Type B pancreatic cell (in vitro differentiated cells): ENCODE measurements around the gene DENND4A. TPM values are rescaled to one million over a fixed set of nuclear protein-coding genes. Genes with fewer than 3 reads are reported as not detected.

Experiments used
- DNase-seq: peaks from one replicate; pipeline ENCODE4 v3.0.0; 2021; ENCODE audit warnings: mixed read lengths; ENCODE audit not compliant: unreplicated experiment; ENCODE audit errors: extremely low spot score
- H3K27ac Mint-ChIP-seq: 2 replicates; pipeline ENCODE4 v1.8.0; 2021; ENCODE audit warnings: mild to moderate bottlenecking, mixed read lengths
- H3K27me3 Mint-ChIP-seq: 2 replicates; pipeline ENCODE4 v1.8.0; 2021; ENCODE audit warnings: mixed read lengths
- H3K36me3 Mint-ChIP-seq: 2 replicates; pipeline ENCODE4 v1.8.0; 2021; ENCODE audit warnings: mixed read lengths
- H3K4me1 Mint-ChIP-seq: one replicate; pipeline ENCODE4 v1.8.0; 2021; ENCODE audit warnings: mixed read lengths; ENCODE audit not compliant: unreplicated experiment
- H3K4me3 Mint-ChIP-seq: 2 replicates; pipeline ENCODE4 v1.8.0; 2021; ENCODE audit warnings: mild to moderate bottlenecking, mixed read lengths
- H3K9me3 Mint-ChIP-seq: 2 replicates; pipeline ENCODE4 v1.8.0; 2021; ENCODE audit warnings: mixed read lengths
- total RNA-seq: library from RNA; stranded (reverse); gene quantifications from 2 replicates; pipeline ENCODE4 v1.2.1, GENCODE V29; 2021; ENCODE audit warnings: low replicate concordance
- TF ChIP-seq, protein P1 (sequence below): fragments of 200-600 bp; sonication (generic); conservative IDR thresholded peaks from 2 replicates; pipeline ENCODE4 v1.5.0; 2021; ENCODE audit warnings: antibody characterized with exemption, mild to moderate bottlenecking

Gene DENND4A
- total RNA-seq, 1 donor from 2014 or later, result 13.4 TPM

DNA sequence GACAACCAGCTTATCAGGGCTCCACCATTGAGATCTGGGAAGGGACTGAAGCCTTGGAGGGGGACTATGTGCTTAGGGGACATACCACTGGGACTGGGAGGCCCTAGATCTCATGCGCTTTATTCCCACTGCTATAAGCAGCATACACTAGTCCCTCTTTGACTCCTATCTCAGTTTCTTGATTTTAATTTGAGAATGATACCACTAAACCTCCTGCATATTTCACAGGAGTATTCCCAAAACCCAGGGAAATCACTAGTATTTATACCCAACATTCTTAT is 141.1 kb downstream of the DENND4A start:
- no peak overlapping the region for H3K27ac Mint-ChIP-seq
- no peaks in the 10 kb centered on the region for H3K36me3 Mint-ChIP-seq
- TF ChIP-seq, protein P1, sequence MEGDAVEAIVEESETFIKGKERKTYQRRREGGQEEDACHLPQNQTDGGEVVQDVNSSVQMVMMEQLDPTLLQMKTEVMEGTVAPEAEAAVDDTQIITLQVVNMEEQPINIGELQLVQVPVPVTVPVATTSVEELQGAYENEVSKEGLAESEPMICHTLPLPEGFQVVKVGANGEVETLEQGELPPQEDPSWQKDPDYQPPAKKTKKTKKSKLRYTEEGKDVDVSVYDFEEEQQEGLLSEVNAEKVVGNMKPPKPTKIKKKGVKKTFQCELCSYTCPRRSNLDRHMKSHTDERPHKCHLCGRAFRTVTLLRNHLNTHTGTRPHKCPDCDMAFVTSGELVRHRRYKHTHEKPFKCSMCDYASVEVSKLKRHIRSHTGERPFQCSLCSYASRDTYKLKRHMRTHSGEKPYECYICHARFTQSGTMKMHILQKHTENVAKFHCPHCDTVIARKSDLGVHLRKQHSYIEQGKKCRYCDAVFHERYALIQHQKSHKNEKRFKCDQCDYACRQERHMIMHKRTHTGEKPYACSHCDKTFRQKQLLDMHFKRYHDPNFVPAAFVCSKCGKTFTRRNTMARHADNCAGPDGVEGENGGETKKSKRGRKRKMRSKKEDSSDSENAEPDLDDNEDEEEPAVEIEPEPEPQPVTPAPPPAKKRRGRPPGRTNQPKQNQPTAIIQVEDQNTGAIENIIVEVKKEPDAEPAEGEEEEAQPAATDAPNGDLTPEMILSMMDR, result no peak
- no peaks in the 10 kb centered on the region for H3K27me3 Mint-ChIP-seq
- H3K4me1 Mint-ChIP-seq, result no peaks in the 10 kb centered on the region
- no peak for DNase-seq
- H3K4me3 Mint-ChIP-seq, result no peak overlapping the region
- H3K9me3 Mint-ChIP-seq, result no peaks in the 10 kb centered on the region

DNA sequence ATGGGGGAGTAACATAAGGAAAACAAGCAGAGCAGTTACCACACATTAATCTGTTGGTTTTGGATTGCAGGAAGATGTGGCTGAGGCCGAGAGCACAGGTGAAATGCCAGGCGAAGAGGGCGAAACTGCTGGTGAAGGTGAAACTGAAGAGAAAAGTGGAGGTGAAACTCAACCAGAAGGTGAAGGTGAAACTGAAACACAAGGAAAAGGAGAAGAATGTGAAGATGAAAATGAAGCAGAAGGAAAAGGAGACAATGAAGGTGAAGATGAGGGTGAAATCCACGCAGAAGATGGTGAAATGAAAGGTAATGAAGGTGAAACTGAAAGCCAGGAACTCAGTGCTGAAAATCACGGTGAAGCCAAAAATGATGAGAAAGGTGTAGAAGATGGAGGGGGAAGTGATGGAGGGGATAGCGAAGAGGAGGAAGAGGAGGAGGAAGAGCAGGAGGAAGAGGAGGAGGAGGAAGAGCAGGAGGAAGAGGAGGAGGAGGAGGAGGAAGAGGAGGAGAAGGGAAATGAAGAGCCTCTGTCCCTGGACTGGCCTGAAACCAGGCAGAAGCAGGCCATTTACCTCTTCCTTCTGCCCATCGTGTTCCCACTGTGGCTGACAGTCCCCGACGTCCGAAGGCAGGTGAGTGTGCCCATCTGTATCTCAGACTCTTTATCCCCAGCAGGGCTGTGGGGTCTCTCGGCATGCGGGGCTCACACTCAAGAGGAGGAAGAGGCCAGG is 141.6 kb downstream of the DENND4A start:
- TF ChIP-seq, protein P1, result no peak
- no peak overlapping the region for H3K4me3 Mint-ChIP-seq
- H3K9me3 Mint-ChIP-seq, result no peaks in the 10 kb centered on the region
- no peak for DNase-seq
- no peak overlapping the region for H3K27ac Mint-ChIP-seq
- no peaks in the 10 kb centered on the region for H3K4me1 Mint-ChIP-seq
- no peaks in the 10 kb centered on the region for H3K27me3 Mint-ChIP-seq
- H3K36me3 Mint-ChIP-seq, result no peaks in the 10 kb centered on the region

DNA sequence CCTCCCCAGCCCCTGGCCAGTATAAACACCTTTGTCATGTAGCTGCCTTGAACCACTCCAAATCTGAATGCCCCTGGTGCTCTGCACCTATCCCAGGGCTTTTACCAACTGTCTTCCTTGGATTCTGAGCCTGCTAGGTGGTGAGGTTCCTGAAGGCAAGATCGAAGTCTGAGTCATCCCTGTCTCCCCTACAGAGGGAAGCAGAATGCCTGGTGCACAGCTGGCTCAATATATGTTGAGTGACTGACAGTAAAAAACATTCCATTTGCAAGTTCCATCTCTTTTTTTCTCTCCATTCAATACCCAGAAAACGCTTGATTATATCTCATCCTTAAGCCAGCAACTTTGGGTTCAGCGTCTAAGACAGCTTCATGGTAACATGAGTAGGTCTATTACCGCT is 145.6 kb downstream of the DENND4A start:
- no peak overlapping the region for H3K27ac Mint-ChIP-seq
- no peaks in the 10 kb centered on the region for H3K9me3 Mint-ChIP-seq
- TF ChIP-seq, protein P1, result no peak

DNA sequence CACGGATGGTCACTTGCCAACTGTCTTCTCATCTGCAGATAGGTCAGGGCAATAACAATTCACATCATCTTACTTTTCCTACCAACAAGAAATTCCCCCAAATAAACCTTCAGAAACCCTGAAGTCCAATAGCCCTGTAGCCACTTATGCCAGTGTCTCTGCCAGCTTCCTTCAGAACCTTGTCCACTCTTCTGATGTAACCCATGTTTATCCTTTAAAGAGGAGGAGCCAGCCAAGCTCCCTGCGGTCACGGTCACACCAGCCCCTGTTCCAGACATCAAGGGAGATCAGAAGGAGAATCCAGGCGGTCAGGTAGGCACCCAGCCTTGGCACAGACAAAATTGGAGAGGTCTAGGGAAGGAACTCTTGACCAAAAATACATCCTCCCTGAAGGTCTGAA is 146.7 kb downstream of the DENND4A start:
- TF ChIP-seq, protein P1, result no peak
- H3K4me3 Mint-ChIP-seq, result no peak overlapping the region
- DNase-seq, result no peak
- no peaks in the 10 kb centered on the region for H3K4me1 Mint-ChIP-seq
- no peaks in the 10 kb centered on the region for H3K27me3 Mint-ChIP-seq
- no peaks in the 10 kb centered on the region for H3K9me3 Mint-ChIP-seq
- no peak overlapping the region for H3K27ac Mint-ChIP-seq
- H3K36me3 Mint-ChIP-seq, result no peaks in the 10 kb centered on the region

More for the DNA sequence above, 145.6 kb downstream of the DENND4A start:
- Mint-ChIP-seq H3K27me3 (no peaks in the 10 kb centered on the region), H3K4me3 (no peak overlapping the region), H3K4me1 (no peaks in the 10 kb centered on the region), H3K36me3 (no peaks in the 10 kb centered on the region)
- no peak for DNase-seq

DNA sequence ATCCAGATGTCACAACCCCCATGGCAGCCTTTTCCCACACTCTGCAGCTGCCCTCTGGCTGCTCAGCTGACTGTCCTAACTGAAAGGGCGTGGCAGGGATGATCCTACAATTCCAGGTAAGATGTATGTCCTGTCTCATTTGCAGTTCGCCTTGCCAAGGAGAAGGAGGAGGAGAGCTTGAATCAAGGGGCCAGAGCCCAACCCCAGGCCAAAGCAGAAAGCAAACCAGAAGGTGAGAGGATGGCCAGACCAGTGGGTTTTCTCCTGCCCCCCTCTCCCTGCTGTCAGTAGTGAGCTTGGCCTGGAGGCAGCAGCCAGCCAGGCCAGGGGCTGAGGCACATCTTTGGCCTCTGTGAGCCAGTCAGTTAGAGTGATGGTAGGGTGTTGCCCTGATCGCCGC is 147.8 kb downstream of the DENND4A start:
- TF ChIP-seq, protein P1, result no peak
- Mint-ChIP-seq H3K27me3 (no peaks in the 10 kb centered on the region), H3K9me3 (no peaks in the 10 kb centered on the region), H3K36me3 (no peaks in the 10 kb centered on the region), H3K4me1 (no peaks in the 10 kb centered on the region), H3K27ac (no peak overlapping the region), H3K4me3 (no peak overlapping the region)
- no peak for DNase-seq

DNA sequence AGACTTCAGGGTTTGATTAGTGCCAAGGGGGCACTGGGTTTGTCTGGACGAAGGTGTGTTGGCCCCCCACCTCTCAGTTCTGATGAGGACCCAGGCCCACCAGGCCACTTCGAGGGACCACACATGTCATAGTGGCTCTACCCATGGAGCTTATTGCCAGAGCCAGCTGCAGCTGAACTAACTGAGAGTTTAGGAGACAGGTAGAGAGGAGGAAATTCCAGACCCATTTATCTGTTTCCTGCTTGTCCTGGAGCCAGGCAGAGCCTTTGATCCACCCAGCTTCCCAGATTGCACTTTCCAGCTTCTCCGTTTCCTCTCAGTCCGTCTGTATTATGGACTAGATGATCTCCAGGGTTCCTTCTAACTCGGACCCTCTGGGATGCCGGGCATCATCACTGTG is 149.5 kb downstream of the DENND4A start:
- H3K4me3 Mint-ChIP-seq, result no peak overlapping the region

More for the DNA sequence above, 149.5 kb downstream of the DENND4A start:
- Mint-ChIP-seq H3K36me3 (no peaks in the 10 kb centered on the region), H3K27me3 (no peaks in the 10 kb centered on the region), H3K4me1 (peaks cover 9% of the 10 kb centered on the region), H3K27ac (no peak overlapping the region), H3K9me3 (no peaks in the 10 kb centered on the region)
- DNase-seq, result no peak
- TF ChIP-seq, protein P1, result no peak
